PFSK-1 (cell line): ENCODE results near the gene SLFN5.

ENCODE experiments used
- SIN3A ChIP-seq: IDR thresholded peaks from 2 replicates; pipeline ENCODE4 v1.6.1; 2012; ENCODE audit warnings: mild to moderate bottlenecking, low read length, moderate library complexity, borderline replicate concordance; ENCODE audit not compliant: insufficient read depth
- TAF1 ChIP-seq: IDR thresholded peaks from 2 replicates; pipeline ENCODE4 v1.6.1; 2012; ENCODE audit warnings: low read length, control low read depth, borderline replicate concordance; ENCODE audit not compliant: insufficient read depth
- TF ChIP-seq, protein P1 (sequence below), 2 experiments: IDR thresholded peaks; 2 replicates each; pipeline versions ENCODE4 v1.6.1 to v1.8.0; 2011 to 2012; ENCODE audit warnings: low read depth in 2 of 2, low read length in 2 of 2, control low read depth in 1 of 2, inconsistent platforms in 1 of 2, mild to moderate bottlenecking in 1 of 2, moderate library complexity in 1 of 2; ENCODE audit not compliant: insufficient read depth in 1 of 2

DNA sequence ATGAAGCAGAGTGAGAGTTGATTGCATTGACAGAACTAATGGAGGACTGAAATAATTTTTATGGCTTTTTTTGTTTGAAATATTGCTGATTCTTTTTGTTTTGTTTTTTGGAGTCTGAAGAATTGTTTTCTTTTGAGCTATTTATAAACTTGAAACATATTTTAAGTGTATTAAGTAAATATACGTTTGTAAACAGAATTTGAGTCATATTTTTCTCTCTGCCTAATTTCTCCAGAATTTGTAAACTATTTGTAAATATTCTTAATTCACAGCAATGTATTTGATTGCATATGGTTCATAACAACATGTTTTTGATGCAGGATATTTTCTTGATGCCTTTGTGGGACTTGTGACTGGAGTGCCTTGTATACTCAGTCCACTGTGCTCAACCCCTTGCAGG lies 79.9 kb downstream of the SLFN5 start:
- TF ChIP-seq, protein P1, sequence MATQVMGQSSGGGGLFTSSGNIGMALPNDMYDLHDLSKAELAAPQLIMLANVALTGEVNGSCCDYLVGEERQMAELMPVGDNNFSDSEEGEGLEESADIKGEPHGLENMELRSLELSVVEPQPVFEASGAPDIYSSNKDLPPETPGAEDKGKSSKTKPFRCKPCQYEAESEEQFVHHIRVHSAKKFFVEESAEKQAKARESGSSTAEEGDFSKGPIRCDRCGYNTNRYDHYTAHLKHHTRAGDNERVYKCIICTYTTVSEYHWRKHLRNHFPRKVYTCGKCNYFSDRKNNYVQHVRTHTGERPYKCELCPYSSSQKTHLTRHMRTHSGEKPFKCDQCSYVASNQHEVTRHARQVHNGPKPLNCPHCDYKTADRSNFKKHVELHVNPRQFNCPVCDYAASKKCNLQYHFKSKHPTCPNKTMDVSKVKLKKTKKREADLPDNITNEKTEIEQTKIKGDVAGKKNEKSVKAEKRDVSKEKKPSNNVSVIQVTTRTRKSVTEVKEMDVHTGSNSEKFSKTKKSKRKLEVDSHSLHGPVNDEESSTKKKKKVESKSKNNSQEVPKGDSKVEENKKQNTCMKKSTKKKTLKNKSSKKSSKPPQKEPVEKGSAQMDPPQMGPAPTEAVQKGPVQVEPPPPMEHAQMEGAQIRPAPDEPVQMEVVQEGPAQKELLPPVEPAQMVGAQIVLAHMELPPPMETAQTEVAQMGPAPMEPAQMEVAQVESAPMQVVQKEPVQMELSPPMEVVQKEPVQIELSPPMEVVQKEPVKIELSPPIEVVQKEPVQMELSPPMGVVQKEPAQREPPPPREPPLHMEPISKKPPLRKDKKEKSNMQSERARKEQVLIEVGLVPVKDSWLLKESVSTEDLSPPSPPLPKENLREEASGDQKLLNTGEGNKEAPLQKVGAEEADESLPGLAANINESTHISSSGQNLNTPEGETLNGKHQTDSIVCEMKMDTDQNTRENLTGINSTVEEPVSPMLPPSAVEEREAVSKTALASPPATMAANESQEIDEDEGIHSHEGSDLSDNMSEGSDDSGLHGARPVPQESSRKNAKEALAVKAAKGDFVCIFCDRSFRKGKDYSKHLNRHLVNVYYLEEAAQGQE (IDR thresholded peaks at IDR 0.05; ENCODE audit: insufficient read depth in 1 of 2, low read depth in 2 of 2, low read length in 2 of 2): no peak
- TF ChIP-seq TAF1 (no peak), SIN3A (no peak)
